ENCODE results near the gene FMOD. TPM values are rescaled to one million over a fixed set of nuclear protein-coding genes. Genes with fewer than 3 reads are reported as not detected.

FMOD gene
- total and polyA plus RNA-seq, 4 donors, result 16.5 to 93.4 (median 32.8) TPM

- peaks cover 0 to 22% (median 15%) of the 10 kb centered on the region in 5 donors for H3K4me1 ChIP-seq (ENCODE audit: control insufficient read depth in 5 of 5, insufficient read depth in 5 of 5, low read length in 5 of 5)
- H3K9me3 ChIP-seq (ENCODE audit: control insufficient read depth in 4 of 4, insufficient read depth in 3 of 4, low read length in 3 of 4), result no peaks in the 10 kb centered on the region
- WGBS, 2 donors, result 72 to 81% methylated on average over 4 of the region's 4 CpGs
- H3K9ac ChIP-seq (ENCODE audit: insufficient read depth in 1 of 2, low read length in 2 of 2), result no peak overlapping the region
- no peaks in the 10 kb centered on the region for H3K36me3 ChIP-seq (ENCODE audit: control insufficient read depth in 4 of 4, insufficient read depth in 4 of 4, low read length in 4 of 4)
- ATAC-seq (ENCODE audit: insufficient read depth, low FRiP score) (no peak), DNase-seq (no peak)
- no peaks in the 10 kb centered on the region for H3K27me3 ChIP-seq (ENCODE audit: control insufficient read depth in 3 of 3, insufficient read depth in 3 of 3, low read length in 2 of 3)
- TF ChIP-seq CTCF (IDR thresholded peaks at IDR 0.05; ENCODE audit: control extremely low read depth, extremely low read depth), result no peak
- no peak overlapping the region for H3K4me3 ChIP-seq
- peak overlapping the region in 1 of 2 donors; percentile 48 for H3K27ac ChIP-seq (ENCODE audit: low read depth in 1 of 2, low read length in 1 of 2)
These were observed 29.7 kb upstream of the FMOD start for GRCh38 chr1:203380420-203381150.

DNA sequence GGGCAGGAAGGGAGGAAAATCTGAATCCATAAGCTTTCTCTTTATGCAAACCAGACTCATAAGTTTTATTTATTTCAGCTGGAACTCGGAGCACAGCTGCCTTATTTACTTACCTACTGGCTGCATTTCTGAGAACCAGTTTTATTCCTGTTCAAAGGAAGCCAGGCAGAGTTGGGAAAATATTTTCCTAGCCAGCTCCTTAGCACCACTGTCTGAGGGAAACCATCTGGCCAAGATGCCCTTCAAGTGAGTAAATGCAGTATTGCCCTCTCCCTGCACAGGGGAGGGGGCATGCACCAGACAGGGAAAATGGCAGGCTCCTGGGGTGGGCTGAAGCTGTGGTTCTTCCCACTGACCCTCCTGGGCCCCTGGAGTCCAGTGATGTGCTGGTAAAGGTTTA, 28.9 kb upstream of the FMOD start:
- Histone ChIP-seq H3K4me1 (ENCODE audit: control insufficient read depth in 5 of 5, insufficient read depth in 5 of 5, low read length in 5 of 5) (peaks cover 0 to 22% (median 15%) of the 10 kb centered on the region in 5 donors), H3K9me3 (ENCODE audit: control insufficient read depth in 4 of 4, insufficient read depth in 3 of 4, low read length in 3 of 4) (no peaks in the 10 kb centered on the region), H3K4me3 (no peak overlapping the region), H3K36me3 (ENCODE audit: control insufficient read depth in 4 of 4, insufficient read depth in 4 of 4, low read length in 4 of 4) (no peaks in the 10 kb centered on the region), H3K27ac (ENCODE audit: low read depth in 1 of 2, low read length in 1 of 2) (peak overlapping the region in 1 of 2 donors; percentile 59), H3K27me3 (ENCODE audit: control insufficient read depth in 3 of 3, insufficient read depth in 3 of 3, low read length in 2 of 3) (no peaks in the 10 kb centered on the region), H3K9ac (ENCODE audit: insufficient read depth in 1 of 2, low read length in 2 of 2) (no peak overlapping the region)
- DNase-seq, result peak in 2 of 3 donors; percentile 64 to 73
- WGBS, 2 donors, result 56 to 75% methylated on average over 1 of the region's 1 CpG
- TF ChIP-seq CTCF (IDR thresholded peaks at IDR 0.05; ENCODE audit: control extremely low read depth, extremely low read depth), result no peak
- ATAC-seq (ENCODE audit: insufficient read depth, low FRiP score), result no peak

DNA sequence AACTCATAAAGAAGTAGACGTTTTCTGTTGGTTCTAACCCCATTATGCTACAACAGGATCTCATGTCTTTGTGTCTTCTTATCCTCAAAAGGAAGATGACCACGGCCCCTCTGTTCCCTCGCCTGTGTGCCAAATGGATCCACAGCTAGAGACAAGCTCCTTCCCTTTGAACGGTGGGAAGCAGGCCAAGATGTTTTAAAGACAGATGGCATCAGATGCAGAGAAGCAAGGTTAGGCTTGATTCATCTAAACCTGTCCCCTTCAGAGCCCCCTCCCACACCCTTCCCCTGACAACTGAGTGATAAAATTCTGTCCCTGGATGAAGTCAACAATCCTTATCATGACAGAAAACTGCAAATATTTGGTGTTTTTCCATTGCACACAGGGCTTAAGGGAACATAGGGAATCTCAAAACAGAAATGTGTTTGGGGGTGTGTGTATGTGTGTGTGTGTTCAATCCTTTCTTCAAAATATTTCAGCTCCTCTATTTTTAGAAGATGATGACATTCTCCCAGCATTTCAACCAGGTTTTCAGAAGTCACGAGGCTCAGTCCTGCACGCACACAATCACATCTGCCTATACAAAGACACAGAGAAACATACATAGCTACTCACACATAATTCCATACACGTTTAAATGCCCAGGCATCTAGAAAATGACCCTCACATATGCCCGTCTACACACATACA, 27.8 kb upstream of the FMOD start:
- H3K36me3 ChIP-seq (ENCODE audit: control insufficient read depth in 4 of 4, insufficient read depth in 4 of 4, low read length in 4 of 4), result no peaks in the 10 kb centered on the region
- peaks cover 0 to 22% (median 15%) of the 10 kb centered on the region in 5 donors for H3K4me1 ChIP-seq (ENCODE audit: control insufficient read depth in 5 of 5, insufficient read depth in 5 of 5, low read length in 5 of 5)
- DNase-seq (peak in 2 of 3 donors; percentile 52 to 67), ATAC-seq (ENCODE audit: insufficient read depth, low FRiP score) (no peak)
- no peaks in the 10 kb centered on the region for H3K27me3 ChIP-seq (ENCODE audit: control insufficient read depth in 3 of 3, insufficient read depth in 3 of 3, low read length in 2 of 3)
- no peaks in the 10 kb centered on the region for H3K9me3 ChIP-seq (ENCODE audit: control insufficient read depth in 4 of 4, insufficient read depth in 3 of 4, low read length in 3 of 4)
- peak overlapping the region in 1 of 2 donors; percentile 33 for H3K9ac ChIP-seq (ENCODE audit: insufficient read depth in 1 of 2, low read length in 2 of 2)
- 59 to 78% methylated on average over 8 of the region's 8 CpGs for WGBS, 2 donors
- no peak for TF ChIP-seq CTCF (IDR thresholded peaks at IDR 0.05; ENCODE audit: control extremely low read depth, extremely low read depth)
- H3K4me3 ChIP-seq, result no peak overlapping the region
- H3K27ac ChIP-seq (ENCODE audit: low read depth in 1 of 2, low read length in 1 of 2), result peak overlapping the region in 1 of 2 donors; percentile 20

Data from lung (tissue), 12 donors.